Measurements from ENCODE around the gene NIPA2.

The NIPA2 gene

GRCh38 chr15:22904736-22905135 is 66.3 kb downstream of the NIPA2 start:
- no peak for DNase-seq

GRCh38 chr15:22907161-22907950 is 68.9 kb downstream of the NIPA2 start:
- DNase-seq, result no peak

GRCh38 chr15:22908830-22909229 is 70.4 kb downstream of the NIPA2 start:
- DNase-seq, result no peak

- DNase-seq, result no peak
Observed at GRCh38 chr15:22911306-22911705, 72.8 kb downstream of the NIPA2 start.

GRCh38 chr15:22912256-22912655 is 73.8 kb downstream of the NIPA2 start:
- no peak for DNase-seq

GRCh38 chr15:22913646-22914380 is 75.3 kb downstream of the NIPA2 start:
- DNase-seq, result no peak

GRCh38 chr15:22915866-22916515 is 77.5 kb downstream of the NIPA2 start:
- DNase-seq, result no peak

- DNase-seq, result no peak
Observed at GRCh38 chr15:22916606-22917350, 78.3 kb downstream of the NIPA2 start.

- DNase-seq, result no peak
Observed at GRCh38 chr15:22917556-22917955, 79.1 kb downstream of the NIPA2 start.
